Ishikawa (cell line): Measurements from ENCODE around the gene SPON2.

ENCODE experiments used
- CEBPB ChIP-seq: IDR thresholded peaks from 2 replicates; pipeline ENCODE4 v1.6.1; 2012
- CREB1 ChIP-seq: IDR thresholded peaks from 2 replicates; pipeline ENCODE4 v1.6.1; 2012; ENCODE audit warnings: low read depth
- EGR1 ChIP-seq: IDR thresholded peaks from 2 replicates; pipeline ENCODE4 v1.6.1; 2012
- EP300 ChIP-seq: IDR thresholded peaks from 2 replicates; pipeline ENCODE4 v1.6.1; 2012; ENCODE audit warnings: borderline replicate concordance
- FOXM1 ChIP-seq: IDR thresholded peaks from 2 replicates; pipeline ENCODE4 v1.6.1; 2012; ENCODE audit warnings: low read depth, borderline replicate concordance
- NFIC ChIP-seq: IDR thresholded peaks from 2 replicates; pipeline ENCODE4 v1.6.1; 2012
- RAD21 ChIP-seq: IDR thresholded peaks from 2 replicates; pipeline ENCODE4 v1.6.1; 2012; ENCODE audit warnings: low read depth
- REST ChIP-seq: IDR thresholded peaks from 2 replicates; pipeline ENCODE4 v1.6.1; 2012; ENCODE audit warnings: low read depth, mild to moderate bottlenecking
- TAF1 ChIP-seq: IDR thresholded peaks from 2 replicates; pipeline ENCODE4 v1.6.1; 2012; ENCODE audit warnings: low read depth, mild to moderate bottlenecking
- TCF12 ChIP-seq: IDR thresholded peaks from 2 replicates; pipeline ENCODE4 v1.6.1; 2012; ENCODE audit warnings: low read depth
- TEAD4 ChIP-seq: IDR thresholded peaks from 2 replicates; pipeline ENCODE4 v1.6.1; 2012
- USF1 ChIP-seq: IDR thresholded peaks from 2 replicates; pipeline ENCODE4 v1.6.1; 2012
- YY1 ChIP-seq: IDR thresholded peaks from 2 replicates; pipeline ENCODE4 v1.6.1; 2012; ENCODE audit warnings: low read depth
- ZBTB7A ChIP-seq: IDR thresholded peaks from 2 replicates; pipeline ENCODE4 v1.6.1; 2012; ENCODE audit warnings: low read depth
- TF ChIP-seq, protein P1 (sequence below): IDR thresholded peaks from 2 replicates; pipeline ENCODE4 v1.6.1; 2012

The SPON2 gene

DNA sequence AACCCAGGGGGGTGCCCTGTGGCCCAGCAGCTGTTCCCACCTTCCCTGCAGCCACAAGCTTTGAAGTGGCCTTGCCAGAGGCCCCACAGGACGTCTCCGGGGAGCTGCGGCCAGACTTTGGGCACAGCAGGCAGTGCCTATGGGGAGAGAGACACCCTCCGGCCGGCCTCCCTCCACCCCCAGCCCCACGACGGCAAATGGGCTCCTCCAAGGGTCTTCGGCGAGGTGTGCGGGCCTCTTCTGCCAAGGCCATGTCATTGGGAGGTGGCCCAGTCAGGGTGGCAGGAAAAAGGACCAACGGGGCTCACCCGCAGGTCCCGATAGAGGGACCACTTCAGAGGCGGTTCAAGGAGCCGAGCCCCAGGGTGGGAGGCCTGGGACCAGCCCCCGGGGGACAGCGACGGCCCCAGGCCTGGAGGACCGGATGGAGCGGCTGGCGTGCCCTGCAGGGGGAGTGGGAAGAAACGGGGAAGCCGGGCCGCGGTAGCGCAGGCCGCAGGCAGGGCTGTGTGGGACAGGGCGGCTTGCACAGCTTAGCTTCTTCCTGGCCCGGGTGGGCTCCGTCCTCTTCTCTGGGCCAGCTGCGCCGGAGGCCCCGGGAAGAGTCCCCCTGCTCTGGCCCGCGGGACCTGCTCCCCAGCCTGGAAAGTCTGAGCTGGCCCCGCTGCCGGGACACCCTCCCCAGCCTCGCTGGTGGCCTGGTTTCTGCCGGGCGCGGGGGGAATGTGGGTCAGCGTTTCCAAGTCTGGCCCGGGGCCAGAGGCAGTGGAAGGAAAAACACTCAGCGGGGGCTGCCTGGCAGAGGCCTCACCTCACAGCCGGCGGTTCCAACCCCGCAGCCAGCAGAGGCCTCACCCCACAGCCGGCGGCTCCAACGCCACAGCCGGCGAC is 21.9 kb upstream of the SPON2 start:
- no peak for TF ChIP-seq YY1
- no peak for TF ChIP-seq EGR1
- no peak for TF ChIP-seq REST
- peak; percentile 81 for TF ChIP-seq NFIC
- no peak for TF ChIP-seq CEBPB
- no peak for TF ChIP-seq ZBTB7A
- TF ChIP-seq TEAD4, result no peak
- TF ChIP-seq TAF1, result 0 out of 2 replicates have a peak, but pooled peaks have one; percentile 4
- TF ChIP-seq EP300, result peak; percentile 30; the same call in 1 of the 2 replicates
- TF ChIP-seq TCF12, result 0 out of 2 replicates have a peak, but pooled peaks have one; percentile 23
- TF ChIP-seq RAD21, result no peak
- TF ChIP-seq, protein P1, sequence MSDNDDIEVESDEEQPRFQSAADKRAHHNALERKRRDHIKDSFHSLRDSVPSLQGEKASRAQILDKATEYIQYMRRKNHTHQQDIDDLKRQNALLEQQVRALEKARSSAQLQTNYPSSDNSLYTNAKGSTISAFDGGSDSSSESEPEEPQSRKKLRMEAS, result no peak
- no peak for TF ChIP-seq FOXM1
- TF ChIP-seq CREB1, result no peak
- no peak for TF ChIP-seq USF1

DNA sequence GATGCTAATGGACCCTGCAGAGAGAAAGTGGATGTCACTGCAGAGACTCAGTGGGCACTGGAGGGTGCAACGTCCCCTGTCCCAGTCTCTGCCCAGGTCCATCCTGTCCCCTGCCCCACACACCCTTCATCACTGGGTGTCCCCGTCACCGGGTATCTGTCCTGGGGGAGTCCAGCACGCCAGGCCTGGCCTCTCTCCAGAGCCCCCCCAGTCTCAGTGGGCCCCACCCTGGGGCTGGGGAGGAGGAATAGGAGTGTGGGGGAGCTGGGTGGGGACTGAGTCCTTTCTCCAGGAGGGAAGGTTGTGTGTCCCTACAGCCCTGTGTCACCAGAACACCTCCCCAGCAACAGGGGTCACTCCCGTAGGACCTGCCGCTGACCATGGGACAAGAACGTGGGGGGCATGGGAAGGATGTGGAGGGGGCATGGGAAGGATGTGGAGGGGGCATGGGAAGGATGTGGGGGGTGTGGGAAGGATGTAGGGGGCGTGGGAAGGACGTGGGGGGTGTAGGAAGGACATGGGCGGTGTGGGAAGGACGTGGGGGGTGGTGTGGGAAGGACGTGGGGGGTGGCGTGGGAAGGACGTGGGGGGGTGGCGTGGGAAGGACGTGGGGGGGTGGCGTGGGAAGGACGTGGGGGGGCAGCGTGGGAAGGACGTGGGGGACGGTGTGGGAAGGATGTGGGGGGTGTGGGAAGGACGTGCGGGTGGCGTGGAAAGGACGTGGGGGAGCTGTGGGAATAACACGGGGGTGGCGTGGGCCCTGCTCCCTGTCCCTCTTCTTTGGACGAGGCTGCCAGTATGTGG is 21.0 kb upstream of the SPON2 start:
- TF ChIP-seq EP300 (no peak), USF1 (no peak), RAD21 (no peak)

GRCh38 chr4:1192493-1193205 is 20.3 kb upstream of the SPON2 start:
- TF ChIP-seq USF1 (no peak), TAF1 (no peak), CEBPB (no peak), TEAD4 (no peak), EP300 (no peak)

DNA sequence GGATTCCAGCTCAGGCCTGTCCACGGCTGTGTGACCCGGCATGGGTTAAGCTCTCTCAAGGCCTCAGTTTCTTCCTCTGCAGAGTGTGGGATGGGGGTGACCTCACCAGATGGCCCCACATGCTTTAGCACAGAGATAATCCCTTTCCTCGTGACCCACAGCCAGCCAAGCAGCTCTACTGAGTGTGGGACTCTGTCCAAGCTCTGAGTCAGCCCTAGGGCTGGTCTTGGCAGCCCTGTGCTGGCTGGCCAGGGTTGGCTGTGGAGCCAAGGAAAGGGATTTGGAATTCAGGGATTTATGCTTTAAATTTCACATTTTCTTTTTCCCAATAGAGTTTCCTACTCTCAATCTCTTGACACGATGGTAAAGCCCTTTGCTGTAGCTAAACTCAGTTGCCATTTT is 19.7 kb upstream of the SPON2 start:
- TF ChIP-seq EP300, result no peak
- TF ChIP-seq, protein P1, result peak; percentile 55
- no peak for TF ChIP-seq TEAD4
- TF ChIP-seq REST, result no peak
- TF ChIP-seq TAF1, result no peak
- TF ChIP-seq TCF12, result peak; percentile 26; the same call in 1 of the 2 replicates
- TF ChIP-seq ZBTB7A, result no peak
- TF ChIP-seq CREB1, result no peak
- TF ChIP-seq YY1, result no peak
- TF ChIP-seq NFIC, result peak; percentile 88
- no peak for TF ChIP-seq RAD21
- no peak for TF ChIP-seq EGR1
- no peak for TF ChIP-seq FOXM1
- peak; percentile 61; the same call in 1 of the 2 replicates for TF ChIP-seq USF1
- TF ChIP-seq CEBPB, result no peak
